Stimulated activated memory B cell treated with anti-CD40 and anti-IgM and Interleukin-4, amounts not matched to agents 10 μg/mL and 1 μg/mL and 100 μg/mL, for 72 hours (primary cell): Measurements from ENCODE around the gene SLC2A4RG.

Experiments used
- ATAC-seq: fragments of 150-1000 bp; cut with Tn5 transposase; 2 replicates; pipeline ENCODE4 v1.10.0; 2021
- H3K27ac Mint-ChIP-seq: one replicate; pipeline ENCODE4 v1.8.0; 2022; ENCODE audit warnings: mild to moderate bottlenecking, mixed read lengths
- H3K27me3 Mint-ChIP-seq: one replicate; pipeline ENCODE4 v1.8.0; 2022; ENCODE audit warnings: mixed read lengths
- H3K36me3 Mint-ChIP-seq: one replicate; pipeline ENCODE4 v1.8.0; 2022; ENCODE audit warnings: mixed read lengths
- H3K4me1 Mint-ChIP-seq: one replicate; pipeline ENCODE4 v1.8.0; 2022; ENCODE audit warnings: mixed read lengths
- H3K4me3 Mint-ChIP-seq: one replicate; pipeline ENCODE4 v1.8.0; 2022; ENCODE audit warnings: mild to moderate bottlenecking, moderate library complexity, mixed read lengths
- H3K9me3 Mint-ChIP-seq: one replicate; pipeline ENCODE4 v1.8.0; 2022; ENCODE audit warnings: mixed read lengths

The SLC2A4RG gene

DNA sequence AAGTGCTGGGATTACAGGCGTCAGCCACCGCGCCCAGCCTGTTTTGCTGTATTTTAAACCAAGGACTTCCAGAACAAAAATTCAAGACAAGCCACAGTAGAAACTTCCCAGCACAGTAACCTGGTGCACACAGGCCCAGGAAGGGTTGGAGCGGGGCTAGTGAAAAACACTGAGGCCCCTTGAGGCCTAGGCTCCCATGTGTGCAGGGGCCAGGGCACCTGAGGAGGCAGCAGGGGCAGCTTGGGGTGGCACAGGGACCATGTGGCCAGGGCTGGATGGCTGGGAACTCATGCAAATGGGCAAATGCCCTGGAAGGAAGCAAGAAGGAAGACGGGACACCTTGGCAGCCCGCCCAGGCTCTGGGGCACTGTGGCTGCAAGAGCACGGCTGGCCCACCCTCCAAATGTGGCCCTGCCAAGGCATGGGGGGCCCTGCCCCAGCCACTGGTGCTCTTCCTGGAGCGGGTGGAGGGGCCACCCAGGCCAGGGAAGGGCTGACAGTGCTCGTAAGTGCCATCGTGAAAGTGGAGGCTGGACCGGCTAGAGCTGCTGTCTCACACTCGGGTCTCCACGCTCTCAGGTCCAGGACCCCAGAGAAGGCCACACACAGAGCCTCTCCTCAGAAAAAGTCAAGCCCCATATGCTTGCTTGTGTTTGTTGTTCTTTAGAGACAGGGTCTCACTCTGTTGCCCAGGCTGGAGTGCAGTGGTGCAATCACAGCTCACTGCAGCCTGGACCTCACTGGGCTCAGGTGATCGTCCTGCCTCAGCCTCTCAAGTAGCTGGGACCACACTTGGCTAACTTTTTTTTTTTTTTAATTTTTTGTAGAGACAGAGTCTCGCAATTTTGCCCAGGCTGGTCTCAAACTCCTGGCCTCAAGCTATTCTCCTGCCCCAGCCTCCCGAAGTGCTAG lies 10.3 kb downstream of the SLC2A4RG start:
- no peak overlapping the region for H3K27ac Mint-ChIP-seq
- H3K4me3 Mint-ChIP-seq: no peak overlapping the region
- no peaks in the 10 kb centered on the region for H3K4me1 Mint-ChIP-seq
- H3K27me3 Mint-ChIP-seq: no peaks in the 10 kb centered on the region
- no peaks in the 10 kb centered on the region for H3K36me3 Mint-ChIP-seq
- ATAC-seq: no peak
- H3K9me3 Mint-ChIP-seq: peaks cover 2% of the 10 kb centered on the region

DNA sequence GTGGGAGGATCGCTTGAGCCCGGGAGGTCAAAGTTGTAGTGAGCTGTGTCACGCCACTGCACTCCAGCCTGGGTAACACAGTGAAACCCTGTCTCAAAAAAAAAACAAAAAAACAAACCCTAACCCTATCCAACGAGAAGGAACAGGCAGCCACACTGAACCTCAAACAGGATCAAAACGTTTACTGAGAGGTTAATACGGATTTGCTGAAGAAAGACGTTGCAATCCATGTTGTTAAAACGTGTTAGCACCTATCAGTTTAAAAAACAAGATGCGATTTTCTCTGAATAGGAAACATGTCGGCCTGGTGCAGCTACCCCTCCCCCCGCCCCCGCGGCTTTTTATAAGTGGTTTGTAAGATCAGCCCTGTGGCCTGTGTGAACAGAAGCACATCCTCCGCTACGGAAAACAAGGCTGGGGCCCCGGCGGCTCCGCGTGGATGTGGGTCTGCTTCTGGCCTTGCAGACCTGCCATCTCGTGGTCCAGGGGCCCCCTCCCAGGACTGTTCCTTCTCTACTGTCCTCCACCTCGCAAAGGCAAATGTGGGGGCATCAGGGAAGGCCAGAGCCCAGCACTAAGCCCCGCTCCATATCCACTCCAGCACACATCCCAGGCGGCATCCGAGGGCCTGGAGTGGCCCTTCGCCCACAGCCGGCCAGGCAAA lies 11.4 kb downstream of the SLC2A4RG start:
- no peak for ATAC-seq
- H3K4me1 Mint-ChIP-seq: no peaks in the 10 kb centered on the region
- peaks cover 2% of the 10 kb centered on the region for H3K9me3 Mint-ChIP-seq
- H3K27me3 Mint-ChIP-seq: no peaks in the 10 kb centered on the region
- no peaks in the 10 kb centered on the region for H3K36me3 Mint-ChIP-seq
- no peak overlapping the region for H3K27ac Mint-ChIP-seq
- H3K4me3 Mint-ChIP-seq: no peak overlapping the region

DNA sequence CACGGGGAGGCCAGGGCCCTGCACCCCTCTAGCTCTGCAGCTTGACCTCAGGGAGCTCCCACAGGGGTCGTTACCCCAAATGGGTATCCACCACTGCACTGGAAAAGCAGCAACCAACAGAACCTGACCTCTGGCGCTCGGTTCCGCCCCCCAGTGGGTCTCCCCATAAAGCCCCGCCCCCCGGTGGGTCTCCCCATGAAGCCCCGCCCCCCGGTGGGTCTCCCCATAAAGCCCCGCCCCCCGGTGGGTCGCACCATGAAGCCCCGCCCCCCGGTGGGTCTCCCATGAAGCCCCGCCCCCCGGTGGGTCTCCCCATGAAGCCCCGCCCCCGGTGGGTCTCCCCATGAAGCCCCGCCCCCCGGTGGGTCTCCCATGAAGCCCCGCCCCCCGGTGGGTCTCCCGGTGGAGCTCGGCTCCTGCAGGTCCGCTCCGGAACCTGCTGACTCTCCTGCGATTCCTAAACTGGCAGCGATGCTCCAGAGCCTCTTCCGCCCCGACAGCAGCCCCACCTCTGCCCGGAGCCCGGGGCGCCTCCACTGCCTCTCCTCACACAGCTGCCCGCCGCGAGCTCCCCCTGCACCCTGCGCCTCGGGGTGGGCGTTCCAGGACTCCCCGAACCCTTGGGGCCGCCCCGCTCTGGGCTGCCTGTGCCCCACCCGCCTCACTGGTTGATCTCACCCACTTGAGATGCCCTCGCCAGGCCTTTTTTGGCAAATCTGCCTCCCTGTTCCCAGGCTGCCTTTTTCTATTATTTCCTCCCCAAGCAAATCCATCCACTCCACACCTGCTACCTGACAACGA lies 12.1 kb downstream of the SLC2A4RG start:
- no peaks in the 10 kb centered on the region for H3K36me3 Mint-ChIP-seq
- H3K27ac Mint-ChIP-seq: no peak overlapping the region
- ATAC-seq: no peak
- H3K4me3 Mint-ChIP-seq: no peak overlapping the region
- no peaks in the 10 kb centered on the region for H3K4me1 Mint-ChIP-seq
- peaks cover 2% of the 10 kb centered on the region for H3K9me3 Mint-ChIP-seq
- H3K27me3 Mint-ChIP-seq: no peaks in the 10 kb centered on the region

DNA sequence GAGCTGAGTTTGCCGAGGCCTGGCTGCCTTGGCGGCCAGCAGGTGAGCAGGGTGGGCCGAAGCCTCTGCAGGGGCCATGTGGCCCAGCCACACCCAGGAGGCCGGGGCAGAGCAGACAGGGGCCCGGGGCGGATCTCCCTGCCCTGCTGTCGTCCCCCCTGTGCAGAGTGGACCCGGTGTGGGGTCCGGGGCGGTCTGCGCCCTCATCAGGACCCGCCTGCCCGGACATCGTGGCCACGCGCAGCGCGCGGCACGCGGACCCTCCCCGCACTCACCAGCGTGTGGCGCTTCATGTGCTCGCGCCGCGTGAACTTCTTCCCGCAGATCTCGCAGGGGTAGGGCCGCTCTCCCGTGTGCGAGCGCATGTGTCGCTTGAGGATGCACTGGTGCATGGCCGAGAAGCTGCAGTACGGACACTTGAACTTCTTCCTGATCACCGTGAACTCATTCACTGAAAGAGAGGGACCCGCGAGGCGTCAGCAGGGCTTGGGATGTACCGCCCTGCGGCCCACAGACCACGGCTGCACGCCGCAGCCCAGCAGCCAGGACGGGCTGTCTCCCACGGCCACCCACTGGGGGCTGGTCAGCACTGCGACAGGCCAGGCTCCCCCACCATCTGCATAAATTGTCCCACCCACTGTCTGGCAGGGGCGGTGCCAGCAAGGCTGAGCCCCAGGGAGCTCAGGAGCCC lies 13.0 kb downstream of the SLC2A4RG start:
- Mint-ChIP-seq H3K27me3 (peaks cover 2% of the 10 kb centered on the region), H3K36me3 (no peaks in the 10 kb centered on the region), H3K4me3 (no peak overlapping the region), H3K27ac (no peak overlapping the region), H3K9me3 (peaks cover 2% of the 10 kb centered on the region), H3K4me1 (no peaks in the 10 kb centered on the region)
- ATAC-seq: peak; percentile 24

DNA sequence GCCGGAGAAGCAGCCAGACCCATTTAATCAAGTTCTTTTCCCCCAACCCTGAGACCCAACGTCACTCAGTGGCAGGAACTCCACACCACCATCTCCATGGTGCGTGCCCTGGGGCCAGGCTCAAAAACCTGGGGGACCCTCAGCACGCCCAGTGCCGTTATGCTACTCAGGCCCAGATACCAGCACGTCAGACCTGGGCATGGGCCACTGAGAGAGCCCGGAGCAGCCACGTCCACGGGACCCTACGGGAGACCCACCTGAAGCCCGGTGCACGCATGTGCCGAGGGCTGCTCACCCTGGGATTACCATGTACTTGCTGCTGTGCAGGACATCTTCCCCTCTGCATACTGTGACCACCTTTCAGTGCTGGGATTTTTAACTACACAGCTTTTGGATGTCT lies 13.8 kb downstream of the SLC2A4RG start:
- ATAC-seq: peak; percentile 37

DNA sequence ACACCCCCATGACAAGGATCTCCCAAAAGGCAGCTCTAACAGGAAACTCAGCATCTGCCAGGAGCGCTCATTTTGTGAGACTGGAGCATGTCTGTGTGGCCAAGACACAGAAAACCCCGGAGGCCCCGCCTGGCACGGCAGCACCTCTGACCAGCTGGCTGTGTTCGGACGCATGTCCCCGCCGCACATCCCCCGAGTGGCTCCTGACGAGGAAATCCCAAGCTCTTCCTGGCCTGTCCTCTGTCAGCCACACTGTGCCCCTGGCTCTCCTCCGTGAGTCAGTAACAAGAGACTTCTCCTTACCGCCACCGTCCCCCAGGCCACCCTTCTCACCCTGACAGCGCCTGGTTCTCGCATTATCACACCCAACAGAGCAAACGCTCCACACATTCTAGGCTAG lies 14.4 kb downstream of the SLC2A4RG start:
- Mint-ChIP-seq H3K36me3 (no peaks in the 10 kb centered on the region), H3K27me3 (peaks cover 17% of the 10 kb centered on the region), H3K27ac (no peak overlapping the region), H3K4me1 (no peaks in the 10 kb centered on the region), H3K4me3 (no peak overlapping the region), H3K9me3 (peaks cover 2% of the 10 kb centered on the region)
- ATAC-seq: no peak

More for the DNA sequence above, 13.8 kb downstream of the SLC2A4RG start:
- Mint-ChIP-seq H3K4me1 (no peaks in the 10 kb centered on the region), H3K4me3 (no peak overlapping the region), H3K27ac (no peak overlapping the region), H3K27me3 (peaks cover 10% of the 10 kb centered on the region), H3K36me3 (no peaks in the 10 kb centered on the region), H3K9me3 (peaks cover 2% of the 10 kb centered on the region)

DNA sequence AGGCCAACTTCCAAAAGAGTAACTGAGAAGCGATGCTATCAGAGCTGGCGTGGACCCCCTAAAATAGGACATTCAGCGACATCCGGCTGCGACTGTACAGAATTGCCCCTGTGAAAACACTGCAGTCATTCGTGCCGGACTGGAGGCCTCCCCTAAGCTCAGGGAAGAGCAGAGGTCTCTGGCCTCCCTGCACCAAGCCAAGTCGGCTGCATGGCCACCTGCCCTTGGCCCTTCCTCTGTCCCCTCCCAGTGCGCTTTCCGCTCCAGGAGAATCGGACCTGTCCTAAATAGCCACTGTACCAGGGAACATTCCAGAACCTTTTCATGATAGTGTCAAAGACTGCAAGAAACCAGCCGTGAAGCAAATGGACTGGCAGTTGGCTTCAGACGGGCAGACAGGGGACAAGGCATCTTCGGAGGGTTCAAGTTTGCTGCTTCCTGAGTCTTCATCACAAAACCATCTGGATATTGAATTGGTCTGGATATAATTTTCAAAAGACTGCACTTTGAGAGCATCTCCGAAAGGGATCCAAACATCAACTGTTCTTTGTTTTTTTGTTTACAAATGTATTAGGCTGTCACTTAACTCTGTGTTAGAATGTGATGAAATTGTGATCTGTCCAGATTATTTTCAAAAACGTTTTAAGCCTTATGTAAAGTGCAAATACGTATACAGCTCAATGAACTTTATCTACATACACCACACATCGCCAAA lies 16.5 kb downstream of the SLC2A4RG start:
- Mint-ChIP-seq H3K4me1 (no peaks in the 10 kb centered on the region), H3K27ac (no peak overlapping the region), H3K9me3 (peaks cover 2% of the 10 kb centered on the region), H3K27me3 (peaks cover 20% of the 10 kb centered on the region), H3K36me3 (no peaks in the 10 kb centered on the region), H3K4me3 (no peak overlapping the region)
- ATAC-seq: no peak

DNA sequence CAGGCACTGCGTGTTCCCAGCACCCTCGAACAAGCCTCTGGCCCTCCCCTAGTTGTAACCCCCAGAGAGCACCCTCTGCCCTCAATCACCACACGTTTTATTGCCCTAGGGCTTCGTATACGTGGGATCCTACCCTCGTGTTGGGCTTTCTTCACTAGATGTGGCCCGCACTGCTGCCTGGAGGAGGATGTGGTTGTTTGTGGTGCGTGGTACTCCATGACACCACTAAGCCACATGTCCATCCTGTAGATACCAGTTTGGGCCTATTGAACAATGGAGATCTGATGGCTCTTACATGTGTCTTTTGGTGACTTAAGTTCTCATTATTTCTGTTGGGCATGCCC lies 17.0 kb downstream of the SLC2A4RG start:
- Mint-ChIP-seq H3K27me3 (peaks cover 20% of the 10 kb centered on the region), H3K4me1 (no peaks in the 10 kb centered on the region), H3K36me3 (no peaks in the 10 kb centered on the region), H3K9me3 (peaks cover 2% of the 10 kb centered on the region), H3K4me3 (no peak overlapping the region), H3K27ac (no peak overlapping the region)
- ATAC-seq: no peak

DNA sequence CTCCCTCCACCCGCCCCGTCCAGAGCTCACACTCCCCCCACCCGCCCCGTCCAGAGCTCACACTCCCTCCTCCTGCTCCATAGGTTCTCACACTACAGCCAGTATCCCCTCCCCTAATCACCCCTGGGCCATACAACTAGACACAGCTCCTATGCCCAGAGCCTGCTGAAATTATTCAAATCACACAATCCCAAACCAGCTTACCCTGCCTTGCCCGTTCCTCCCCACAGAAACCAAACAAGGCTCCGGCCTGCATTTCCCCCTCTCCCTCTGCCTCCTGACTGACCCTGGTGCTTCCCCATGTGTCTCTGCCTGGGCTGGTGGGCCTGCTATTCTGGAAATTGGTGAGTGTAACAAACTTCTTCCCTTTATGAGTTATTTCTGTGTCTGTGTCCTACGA lies 18.6 kb downstream of the SLC2A4RG start:
- Mint-ChIP-seq H3K36me3 (no peaks in the 10 kb centered on the region), H3K9me3 (no peaks in the 10 kb centered on the region), H3K27ac (no peak overlapping the region), H3K4me3 (no peak overlapping the region), H3K27me3 (peaks cover 20% of the 10 kb centered on the region), H3K4me1 (no peaks in the 10 kb centered on the region)
- ATAC-seq: no peak

DNA sequence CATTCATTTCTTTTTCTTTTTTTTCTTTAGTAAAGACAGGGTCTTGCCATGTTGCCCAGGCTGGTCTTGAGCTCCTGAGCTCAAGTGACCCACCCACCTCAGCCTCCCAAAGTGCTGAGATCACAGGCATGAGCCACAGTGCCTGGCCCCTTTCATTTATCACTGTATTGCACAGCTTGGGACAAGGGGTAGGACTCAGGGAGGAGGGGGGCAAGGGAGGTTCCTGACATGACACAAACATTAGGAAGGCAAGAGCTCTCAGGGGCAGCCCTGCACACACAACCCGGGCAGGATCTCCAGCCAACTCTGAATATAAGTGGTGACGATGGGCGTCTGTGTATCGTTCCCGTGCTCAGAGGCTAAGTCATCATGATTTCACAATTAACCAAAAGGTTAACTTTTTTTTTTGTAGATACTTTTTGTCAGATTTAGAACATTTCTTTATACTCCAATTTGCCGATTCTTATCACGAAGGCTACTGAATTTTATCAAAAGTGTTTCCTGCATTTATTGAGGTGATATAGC lies 19.9 kb downstream of the SLC2A4RG start:
- Mint-ChIP-seq H3K4me1 (no peaks in the 10 kb centered on the region), H3K27me3 (peaks cover 20% of the 10 kb centered on the region), H3K27ac (no peak overlapping the region), H3K9me3 (no peaks in the 10 kb centered on the region), H3K36me3 (no peaks in the 10 kb centered on the region), H3K4me3 (no peak overlapping the region)
- no peak for ATAC-seq

DNA sequence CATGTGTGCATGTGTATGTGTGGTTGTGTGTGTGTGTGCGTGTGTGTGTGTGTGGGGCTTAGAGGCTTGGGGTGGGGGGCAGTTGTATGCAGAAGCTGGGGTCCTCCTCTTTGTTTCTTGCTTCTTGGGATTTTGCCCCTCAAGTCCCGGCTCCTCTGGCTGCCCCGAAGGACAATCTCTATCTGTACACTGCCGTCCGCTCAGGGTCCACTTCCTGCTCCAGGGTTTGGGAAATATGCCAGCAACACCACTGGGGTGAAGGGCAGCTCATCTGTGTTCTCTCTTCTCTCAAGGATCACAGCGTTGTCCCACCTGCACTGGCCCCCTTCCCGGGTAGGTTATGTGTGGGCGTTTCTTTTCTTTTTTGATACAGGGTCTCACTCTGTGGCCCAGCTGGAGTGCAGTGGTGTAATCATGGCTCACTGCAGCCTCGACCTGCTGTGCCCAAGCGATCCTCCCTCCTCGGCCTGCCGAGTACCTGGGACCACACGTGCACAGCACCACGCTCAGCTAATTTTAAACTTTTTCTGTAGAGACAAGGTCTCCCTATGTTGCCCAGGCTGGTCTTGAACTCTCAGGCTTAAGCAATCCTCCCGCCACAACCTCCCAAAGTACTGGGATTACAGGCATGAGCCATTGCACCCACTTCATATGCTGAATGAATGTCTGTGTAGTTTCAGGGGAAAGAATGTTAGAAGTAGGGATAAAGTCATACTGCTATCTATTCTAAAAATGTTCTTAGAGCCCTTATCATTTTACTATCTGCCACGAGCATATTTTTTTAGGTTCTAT lies 25.7 kb downstream of the SLC2A4RG start:
- no peak for ATAC-seq
- Mint-ChIP-seq H3K4me1 (no peaks in the 10 kb centered on the region), H3K36me3 (peaks cover 6% of the 10 kb centered on the region), H3K27ac (no peak overlapping the region), H3K9me3 (no peaks in the 10 kb centered on the region), H3K4me3 (no peak overlapping the region), H3K27me3 (peaks cover 48% of the 10 kb centered on the region)

DNA sequence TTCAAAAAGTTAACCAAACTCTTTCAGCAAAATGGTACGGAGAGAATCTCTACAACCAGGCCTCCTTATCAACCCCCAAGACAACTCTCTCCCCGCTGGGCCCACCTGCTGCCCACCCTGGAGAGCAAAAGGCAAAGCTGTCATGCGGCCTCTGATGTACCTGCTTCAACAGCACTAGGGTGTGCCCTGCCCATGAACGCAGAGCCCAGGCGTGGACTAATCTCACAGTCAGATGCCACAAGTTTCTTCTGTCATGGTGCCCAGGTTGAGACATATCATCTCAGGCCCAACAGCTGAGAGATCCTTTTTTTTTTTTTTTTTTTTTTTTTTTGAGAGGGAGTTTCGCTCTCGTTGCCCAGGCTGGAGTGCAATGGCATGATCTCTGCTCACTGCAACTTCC lies 26.3 kb downstream of the SLC2A4RG start:
- Mint-ChIP-seq H3K27me3 (peaks cover 49% of the 10 kb centered on the region), H3K36me3 (peaks cover 6% of the 10 kb centered on the region), H3K9me3 (no peaks in the 10 kb centered on the region), H3K4me1 (no peaks in the 10 kb centered on the region), H3K27ac (no peak overlapping the region), H3K4me3 (no peak overlapping the region)
- no peak for ATAC-seq

DNA sequence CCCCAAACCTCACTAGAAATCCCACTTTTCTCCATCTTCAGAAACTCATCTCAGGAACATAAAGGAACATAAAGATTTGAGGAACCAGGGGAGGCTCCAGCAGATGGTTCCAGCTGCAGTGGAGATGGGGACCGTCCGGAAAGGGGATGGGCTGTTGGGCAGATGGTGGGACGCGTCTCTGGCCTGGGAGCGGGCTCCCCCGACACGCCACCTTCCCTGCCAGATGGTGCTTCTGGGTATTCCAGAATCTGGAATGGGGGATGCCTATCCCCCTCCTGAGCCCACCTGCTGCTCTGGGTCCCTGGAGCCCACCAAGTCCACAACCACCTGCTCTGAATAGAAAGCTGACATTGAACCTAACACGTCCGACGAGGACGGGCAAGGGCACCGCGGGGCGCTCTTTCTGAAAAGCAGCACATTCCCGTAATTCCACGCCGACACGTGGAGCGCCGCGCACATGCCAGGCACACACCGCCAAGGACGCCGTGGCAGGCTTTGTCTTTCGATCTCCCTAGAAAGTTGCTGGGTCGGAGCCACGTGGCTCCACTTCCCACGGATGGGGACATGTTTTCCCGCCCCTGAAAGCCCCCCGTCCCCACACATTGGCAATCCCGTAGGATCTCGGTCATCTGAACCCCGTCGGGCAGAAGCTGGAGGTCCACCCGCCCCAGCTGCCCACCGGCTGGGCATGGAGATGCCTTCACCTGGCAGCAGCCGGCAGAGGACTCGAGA lies 27.3 kb downstream of the SLC2A4RG start:
- Mint-ChIP-seq H3K36me3 (peaks cover 6% of the 10 kb centered on the region), H3K9me3 (no peaks in the 10 kb centered on the region), H3K27me3 (peaks cover 49% of the 10 kb centered on the region), H3K4me1 (no peaks in the 10 kb centered on the region), H3K27ac (no peak overlapping the region), H3K4me3 (no peak overlapping the region)
- ATAC-seq: no peak
